HG02884 (cell line): ENCODE data around the gene SPTBN1.

Experiments used
- ATAC-seq: cut with Tn5 transposase; IDR thresholded peaks from one replicate; pipeline ENCODE4 v1.9.1; 2021; ENCODE audit warnings: mild to moderate bottlenecking, moderate library complexity; ENCODE audit not compliant: unreplicated experiment

The SPTBN1 gene

DNA sequence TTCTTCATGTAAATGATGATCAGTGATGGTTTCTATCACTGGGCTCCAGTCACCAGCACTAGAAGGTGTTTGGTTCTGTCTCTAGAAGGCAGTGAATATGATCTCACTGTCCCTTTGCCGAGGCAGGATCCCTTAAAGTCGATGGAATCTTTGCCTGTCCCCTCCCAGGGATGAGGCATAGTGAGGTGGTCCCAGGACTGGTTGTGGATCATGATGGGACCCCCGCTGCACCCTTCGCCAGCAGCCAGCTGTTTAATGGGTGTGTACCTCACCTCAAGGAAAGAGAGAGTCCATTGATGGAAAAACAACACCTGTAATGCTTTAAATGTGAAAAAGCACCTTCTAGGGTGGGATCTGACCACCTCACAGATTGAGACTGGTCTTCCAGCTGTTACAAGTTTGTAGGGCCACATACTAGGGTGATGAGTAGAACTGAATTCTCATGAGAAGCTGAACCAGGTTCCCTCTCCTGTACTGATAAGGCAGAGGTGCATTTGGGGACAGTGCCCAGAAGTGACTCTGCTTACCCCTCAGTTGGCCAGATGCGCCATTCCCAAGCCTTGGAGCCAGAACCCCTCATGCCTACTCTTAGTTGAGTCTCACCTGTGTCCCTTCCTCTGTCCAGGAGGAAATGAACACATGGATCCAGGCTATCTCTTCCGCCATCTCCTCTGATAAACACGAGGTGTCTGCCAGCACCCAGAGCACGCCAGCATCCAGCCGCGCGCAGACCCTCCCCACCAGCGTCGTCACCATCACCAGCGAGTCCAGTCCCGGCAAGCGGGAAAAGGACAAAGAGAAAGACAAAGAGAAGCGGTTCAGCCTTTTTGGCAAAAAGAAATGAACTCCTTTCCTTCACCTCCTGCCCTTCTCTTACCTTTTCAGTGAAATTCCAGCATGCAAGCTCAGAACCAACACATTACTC, 211.9 kb downstream of the SPTBN1 start:
- ATAC-seq: no peak

DNA sequence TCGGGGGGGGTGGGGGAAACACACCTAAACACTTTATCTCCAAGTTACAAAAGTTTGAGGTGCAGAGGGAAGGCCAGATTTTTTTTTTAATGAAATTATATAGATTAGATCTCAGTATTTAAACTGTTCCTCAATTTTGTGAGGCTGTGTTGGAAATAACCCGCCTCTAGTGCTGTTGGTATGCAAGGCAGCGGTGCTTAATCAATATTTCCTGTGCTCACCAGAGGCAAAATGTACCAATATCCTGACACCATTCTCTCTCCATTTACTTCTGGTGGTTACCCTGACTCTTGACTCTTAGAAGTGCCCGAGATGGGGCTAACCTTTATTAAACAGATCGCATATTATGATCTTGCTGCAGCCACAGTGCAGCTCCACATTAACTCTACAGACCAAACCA, 212.6 kb downstream of the SPTBN1 start:
- ATAC-seq: no peak

DNA sequence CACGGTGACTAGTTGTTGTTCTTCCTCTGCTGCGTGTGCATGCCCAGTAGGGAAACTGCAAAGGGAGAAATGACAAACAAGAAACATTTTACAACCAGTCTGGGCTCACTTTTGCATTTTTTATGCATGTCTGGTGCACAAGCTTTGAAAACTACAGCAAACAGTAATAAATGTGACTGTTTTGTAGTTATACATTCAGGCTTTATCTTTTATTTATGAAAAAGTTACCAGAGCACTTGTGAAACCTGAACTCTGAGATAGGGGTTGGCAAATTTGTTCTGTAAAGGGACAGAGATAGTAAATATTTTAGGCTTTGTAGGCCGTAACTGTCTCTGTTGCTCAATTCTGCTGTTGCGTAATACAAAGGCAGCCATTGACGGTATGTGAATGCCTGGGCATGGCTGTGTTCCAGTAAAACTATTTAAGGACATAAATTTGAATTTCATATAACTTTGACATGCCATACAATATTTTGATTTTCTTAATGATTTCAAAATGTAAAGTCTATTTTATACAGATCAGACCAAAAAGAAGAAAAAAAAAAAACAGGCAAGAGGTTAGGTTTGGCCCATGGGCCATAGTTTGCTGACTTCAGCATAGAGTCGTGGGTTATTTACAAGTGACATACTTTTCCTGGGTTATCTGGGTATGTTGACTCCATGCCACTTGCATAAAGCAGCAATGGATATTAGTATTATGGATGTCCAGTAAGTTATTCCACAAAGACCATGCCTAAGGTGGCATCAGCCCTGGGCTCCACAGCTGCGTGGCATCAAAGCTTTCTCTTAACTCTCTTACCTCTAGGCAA, 213.8 kb downstream of the SPTBN1 start:
- ATAC-seq: no peak

DNA sequence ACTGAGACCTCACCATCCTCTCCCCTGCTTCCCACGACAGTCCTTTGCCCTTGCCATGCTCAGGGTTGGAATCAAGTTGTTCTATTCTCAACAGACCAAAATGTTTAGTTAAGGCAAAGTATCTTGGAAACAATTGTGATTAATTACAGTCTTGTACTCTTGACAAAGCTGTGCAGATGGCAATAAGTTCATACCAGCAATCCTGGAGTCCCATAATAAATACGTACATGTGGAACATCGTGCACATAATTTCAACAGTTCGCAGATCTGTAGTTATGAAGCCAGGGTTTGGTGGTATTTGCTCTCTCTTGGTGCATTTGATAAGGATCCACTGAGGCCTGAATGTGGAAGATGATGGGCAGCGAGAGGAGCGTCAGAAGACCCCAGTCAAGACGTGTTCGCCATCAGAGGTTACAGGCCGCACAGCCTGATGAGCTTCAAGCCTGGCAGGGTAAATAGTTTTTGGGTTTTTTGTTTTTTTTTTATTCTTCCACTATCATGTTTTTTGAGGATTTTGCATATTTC, 214.4 kb downstream of the SPTBN1 start:
- no peak for ATAC-seq

- no peak for ATAC-seq
Measured at GRCh38 chr2:54671010-54671409, 214.9 kb downstream of the SPTBN1 start.

DNA sequence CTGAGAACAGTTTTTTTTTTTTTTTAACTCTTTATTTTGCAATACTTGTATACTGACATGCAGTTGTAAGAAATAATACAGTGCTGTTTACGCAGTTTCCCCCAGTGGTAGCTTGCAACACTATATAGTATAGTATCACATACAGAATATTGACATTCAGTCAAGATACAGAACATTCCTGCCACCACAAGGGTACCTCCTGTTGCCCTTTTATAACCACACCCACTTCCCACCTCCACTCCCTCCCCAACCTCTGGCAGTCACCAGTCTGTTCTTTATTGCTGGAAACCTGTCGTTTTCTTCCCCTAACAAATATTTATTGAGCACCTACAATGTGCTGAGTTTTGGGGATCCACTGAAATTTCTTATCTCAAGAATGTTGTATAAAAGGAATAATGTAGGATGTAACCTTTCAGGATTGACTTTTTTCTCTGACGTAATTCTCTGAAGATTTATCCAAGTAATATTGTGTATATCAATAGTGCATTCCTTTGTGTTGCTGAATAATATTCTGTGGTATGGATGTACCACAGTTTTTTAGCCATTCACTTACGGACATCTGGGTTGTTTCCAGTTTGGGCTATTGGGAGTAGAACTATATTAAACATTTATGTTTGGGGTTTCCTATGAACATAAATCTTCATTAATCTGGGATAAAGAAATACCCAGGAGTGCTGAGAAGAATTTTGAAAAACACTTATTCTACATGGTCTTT, 215.9 kb downstream of the SPTBN1 start:
- ATAC-seq: no peak

DNA sequence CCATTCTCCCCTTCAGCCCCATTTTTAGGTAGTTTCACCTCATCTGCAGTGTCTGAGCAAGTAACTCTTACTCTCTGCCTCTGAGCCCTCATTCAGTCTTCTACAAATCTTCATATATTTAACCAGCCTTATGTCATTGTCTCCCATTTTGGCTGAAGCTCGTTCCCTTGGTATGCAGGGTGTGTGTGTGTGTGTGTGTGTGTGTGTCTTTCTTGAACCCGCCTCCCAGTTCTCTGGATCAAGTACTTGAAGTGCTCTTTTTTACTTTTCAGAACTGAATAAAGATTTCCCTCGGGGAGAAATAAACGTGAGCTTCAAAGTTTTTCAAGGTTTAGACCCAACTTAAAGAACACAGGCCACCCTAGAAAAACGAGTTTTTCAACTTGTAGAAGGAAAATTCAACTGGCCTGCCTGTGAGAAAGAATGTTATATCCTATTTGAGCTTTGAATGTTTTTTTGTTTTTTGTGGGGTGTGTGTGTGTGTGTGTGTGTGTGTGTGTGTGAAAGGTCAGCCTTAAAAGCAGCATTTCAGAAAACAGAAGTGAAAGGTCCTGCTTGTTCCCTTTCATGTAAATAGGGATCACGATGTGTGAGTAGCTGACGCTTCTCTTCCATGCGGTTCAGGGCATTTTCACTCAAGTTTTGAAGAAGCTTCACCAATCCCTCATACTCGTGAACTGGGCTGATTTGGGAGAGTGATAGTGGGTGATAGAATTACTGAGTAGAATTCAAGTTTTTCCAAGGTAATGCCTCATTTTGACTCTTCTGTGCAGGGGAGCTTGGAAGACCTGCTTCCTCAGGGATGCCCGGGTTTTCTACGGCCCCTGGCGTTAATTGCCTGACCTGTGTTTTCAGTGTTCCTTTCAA, 216.7 kb downstream of the SPTBN1 start:
- peak; percentile 54 for ATAC-seq

DNA sequence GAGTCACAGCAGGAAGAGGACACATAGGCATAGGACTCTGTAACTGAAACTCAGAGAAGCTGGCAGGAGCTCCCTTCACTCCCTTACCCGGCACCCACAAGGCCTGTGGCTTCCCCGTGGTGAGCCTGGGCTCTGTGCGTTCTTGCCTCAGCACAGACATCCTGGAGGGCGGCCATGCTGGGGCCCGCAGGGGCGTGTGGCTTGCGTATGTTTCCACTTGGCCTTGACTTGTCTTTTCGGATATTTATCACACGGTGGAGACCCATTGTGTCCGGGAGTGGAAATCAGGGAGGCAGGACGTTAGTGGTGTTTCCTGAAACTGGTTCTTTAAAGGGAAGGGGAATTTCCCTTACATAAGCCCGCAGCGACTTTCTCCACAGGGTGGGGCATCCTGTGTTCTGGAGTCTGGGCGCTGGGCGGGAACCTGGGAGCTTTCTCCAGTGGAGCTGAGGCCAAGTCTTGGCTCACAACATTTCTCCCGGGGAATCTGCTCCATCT, 217.4 kb downstream of the SPTBN1 start:
- ATAC-seq: peak; percentile 39

DNA sequence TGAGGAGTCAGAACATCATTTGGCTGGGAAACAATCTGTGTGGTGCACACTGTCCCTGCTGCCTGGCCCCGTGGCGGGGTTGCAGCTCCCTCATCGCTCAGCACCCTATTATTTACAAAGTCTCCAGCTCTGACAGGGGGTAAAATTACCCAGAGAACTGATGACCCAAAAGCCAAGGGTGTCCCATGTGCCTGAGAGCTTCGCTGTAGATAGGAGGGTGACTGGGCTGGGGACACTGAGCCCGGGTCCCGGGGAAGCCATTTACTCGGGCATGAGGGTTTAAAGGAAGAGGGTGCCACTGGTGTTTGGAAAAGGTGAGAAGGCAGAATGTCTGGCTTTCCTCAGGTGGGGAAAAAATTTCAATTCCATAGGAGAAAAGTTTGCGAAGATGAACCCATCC, 219.2 kb downstream of the SPTBN1 start:
- no peak for ATAC-seq

DNA sequence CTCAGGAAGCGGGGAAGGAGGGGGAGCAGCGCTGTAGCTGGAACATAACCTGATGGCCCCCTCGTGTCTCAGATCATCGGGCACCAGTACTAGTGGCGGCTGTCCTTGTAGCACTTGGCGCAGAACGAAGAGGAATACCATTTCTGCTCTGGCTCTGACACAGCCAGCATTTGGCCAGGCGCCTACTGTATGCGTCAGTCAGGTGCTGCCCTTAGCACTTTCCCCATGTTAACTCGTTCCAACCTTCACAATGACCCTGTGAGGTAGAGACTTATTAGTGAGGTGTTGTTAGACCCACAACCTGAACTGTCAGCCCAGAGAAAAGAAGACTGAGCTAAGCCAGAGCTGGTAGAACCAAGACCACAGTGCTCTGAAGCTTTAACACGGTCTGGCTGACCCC, 219.6 kb downstream of the SPTBN1 start:
- no peak for ATAC-seq

DNA sequence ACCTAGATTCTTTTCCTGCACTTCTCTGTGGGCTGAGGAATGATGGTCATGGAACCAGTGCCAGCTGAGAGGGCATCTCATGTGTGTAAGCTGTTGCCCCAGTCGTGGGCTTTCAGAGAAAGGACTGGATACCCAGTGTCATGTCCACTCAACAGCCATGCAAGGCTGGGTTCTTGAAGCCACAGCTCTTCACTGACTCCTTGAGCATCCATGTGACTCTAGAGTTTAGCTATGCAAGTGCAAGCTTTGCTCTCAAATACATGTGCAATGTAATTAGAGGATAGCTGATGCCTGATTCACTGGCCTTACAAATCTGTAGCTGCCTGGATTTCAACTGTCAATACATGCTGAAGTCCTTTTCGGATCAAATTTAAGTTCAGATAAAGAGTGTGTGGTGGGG, 220.5 kb downstream of the SPTBN1 start:
- ATAC-seq: no peak

DNA sequence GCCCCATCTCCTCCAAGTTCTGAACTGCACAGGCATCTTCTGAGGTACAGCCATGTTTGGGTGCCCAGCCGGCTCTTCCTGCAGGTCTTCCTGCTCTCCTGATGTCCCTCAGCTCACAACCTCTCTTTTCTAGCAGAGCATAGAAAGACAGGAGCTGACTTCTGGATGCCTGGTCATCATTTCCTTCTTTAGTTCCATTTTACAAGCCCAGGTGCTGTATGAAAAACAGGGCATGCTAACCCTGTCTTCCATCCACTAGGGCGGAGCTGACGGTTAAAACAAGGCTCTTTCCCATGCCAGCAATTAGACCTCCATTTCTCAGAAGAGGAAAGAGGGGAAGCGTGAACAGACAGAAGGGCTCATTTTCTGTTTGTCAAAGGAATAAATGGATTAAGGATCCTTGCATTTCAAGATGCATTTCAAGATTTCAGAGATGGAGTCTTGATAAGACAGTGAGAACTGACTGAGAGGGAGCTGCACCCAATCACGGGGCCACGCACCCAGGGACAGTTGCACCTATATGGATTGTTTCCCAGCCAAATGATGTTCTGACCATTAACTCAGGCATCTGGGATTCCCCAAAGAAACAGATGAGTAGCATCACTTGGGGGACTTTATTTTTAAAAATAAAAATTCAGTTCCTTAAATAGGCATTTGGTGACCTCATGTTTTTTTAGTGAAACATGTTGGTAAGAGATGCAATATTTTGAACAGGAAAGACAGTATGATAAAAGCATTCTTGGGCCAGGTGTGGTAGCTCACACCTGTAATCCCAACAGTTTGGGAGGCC, 221.5 kb downstream of the SPTBN1 start:
- ATAC-seq: no peak

DNA sequence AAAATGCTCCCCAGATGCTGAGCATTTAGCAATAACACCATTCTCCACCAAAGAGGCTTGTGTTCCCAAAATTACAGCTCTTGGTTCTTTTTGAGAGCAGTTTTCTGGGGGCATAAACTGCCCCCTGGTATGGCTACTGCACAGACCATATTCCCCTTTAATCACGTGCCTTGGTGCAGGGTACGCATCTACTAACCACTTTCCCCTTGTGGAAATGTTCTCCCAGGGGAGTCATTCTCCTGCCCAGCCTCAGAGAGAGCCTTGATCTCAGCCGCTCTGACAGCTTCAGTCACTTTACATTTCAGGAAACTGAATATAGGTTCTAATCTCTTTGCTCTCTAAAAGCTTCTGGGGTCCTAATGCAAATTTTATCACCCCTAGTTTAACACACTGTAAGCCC, 222.6 kb downstream of the SPTBN1 start:
- no peak for ATAC-seq

DNA sequence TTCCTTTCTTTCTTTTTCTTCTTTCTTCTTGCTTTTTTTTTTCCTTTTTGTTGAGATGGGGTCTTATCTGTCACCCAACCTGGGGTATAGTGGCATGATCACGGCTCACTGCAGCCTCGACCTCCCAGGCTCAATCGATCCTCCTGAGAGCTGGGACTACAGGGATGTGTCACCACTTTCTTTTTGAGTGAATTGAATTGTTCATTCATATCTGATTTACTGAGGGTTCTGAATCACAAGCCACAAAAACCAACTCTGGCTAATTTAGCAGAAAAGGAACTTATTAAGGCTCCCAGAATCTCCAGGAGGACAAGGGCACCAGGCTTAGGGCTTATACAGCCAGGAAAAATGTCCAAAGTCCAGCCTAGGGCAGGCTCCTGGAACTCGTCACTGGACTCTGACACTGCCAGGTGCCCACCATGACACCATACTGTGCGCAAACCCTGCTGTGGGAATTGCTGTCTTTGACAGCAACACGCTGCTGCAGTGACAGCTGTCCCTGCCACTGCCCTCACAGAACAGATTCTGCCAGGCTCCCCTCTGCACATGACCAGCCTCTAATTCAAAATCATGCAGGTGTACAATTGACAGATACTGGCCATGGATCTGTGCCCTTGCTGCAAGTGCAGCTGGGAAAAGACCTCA, 224.4 kb downstream of the SPTBN1 start:
- ATAC-seq: peak; percentile 82

GRCh38 chr2:54681416-54681815, 225.3 kb downstream of the SPTBN1 start:
- ATAC-seq: no peak

- ATAC-seq: no peak
Measured at GRCh38 chr2:54683596-54683995, 227.5 kb downstream of the SPTBN1 start.

GRCh38 chr2:54685263-54685775, 229.2 kb downstream of the SPTBN1 start:
- no peak for ATAC-seq

GRCh38 chr2:54687595-54688152, 231.5 kb downstream of the SPTBN1 start:
- no peak for ATAC-seq
